ENCODE measurements around the gene SCLY.

DNA sequence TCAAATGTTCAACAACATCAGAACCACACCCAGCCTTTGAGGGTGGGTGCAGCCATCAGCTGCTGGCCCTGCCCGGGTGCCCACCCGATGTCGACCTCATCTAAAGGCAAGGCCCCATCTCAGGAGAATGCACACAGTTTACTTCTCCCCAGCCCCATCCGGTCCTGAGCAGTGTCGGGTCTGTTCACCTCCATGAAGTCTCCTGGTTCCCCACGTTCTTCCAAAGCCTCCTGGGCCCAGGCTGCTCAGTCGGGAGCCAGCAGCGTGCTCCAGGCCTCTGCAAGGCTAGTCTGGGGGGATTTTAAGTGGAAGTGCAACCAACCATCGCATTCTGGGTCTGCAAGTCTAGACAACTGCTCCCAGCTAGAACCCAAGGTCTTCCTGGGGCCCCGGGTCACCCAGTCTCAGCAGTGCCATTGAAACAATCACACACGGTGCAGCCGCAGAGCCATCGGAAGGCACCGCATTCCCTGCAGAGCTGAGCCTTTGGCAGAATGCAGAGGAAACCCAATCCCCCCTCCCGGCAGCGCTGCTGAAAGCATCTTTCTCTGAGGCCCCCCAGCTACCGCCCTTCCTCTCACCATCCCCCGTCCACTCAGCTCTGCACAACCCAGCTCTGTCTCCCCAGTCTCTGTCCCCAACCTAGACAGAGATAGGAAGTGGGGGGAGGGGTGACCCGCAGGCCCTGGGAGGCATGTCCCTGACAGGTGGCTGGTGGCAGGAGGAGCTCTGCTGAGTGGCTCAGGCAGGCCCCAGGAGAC lies 47.8 kb downstream of the SCLY start:
- TF ChIP-seq, protein P1, sequence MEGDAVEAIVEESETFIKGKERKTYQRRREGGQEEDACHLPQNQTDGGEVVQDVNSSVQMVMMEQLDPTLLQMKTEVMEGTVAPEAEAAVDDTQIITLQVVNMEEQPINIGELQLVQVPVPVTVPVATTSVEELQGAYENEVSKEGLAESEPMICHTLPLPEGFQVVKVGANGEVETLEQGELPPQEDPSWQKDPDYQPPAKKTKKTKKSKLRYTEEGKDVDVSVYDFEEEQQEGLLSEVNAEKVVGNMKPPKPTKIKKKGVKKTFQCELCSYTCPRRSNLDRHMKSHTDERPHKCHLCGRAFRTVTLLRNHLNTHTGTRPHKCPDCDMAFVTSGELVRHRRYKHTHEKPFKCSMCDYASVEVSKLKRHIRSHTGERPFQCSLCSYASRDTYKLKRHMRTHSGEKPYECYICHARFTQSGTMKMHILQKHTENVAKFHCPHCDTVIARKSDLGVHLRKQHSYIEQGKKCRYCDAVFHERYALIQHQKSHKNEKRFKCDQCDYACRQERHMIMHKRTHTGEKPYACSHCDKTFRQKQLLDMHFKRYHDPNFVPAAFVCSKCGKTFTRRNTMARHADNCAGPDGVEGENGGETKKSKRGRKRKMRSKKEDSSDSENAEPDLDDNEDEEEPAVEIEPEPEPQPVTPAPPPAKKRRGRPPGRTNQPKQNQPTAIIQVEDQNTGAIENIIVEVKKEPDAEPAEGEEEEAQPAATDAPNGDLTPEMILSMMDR (IDR thresholded peaks at IDR 0.05), result no peak
- no peak for TF ChIP-seq POLR2A (IDR thresholded peaks at IDR 0.05)
